Femur (tissue), 1 donor: ENCODE results near the gene CIDEC.
A peak's percentile ranks its signal among the peaks of the same experiment; 100 is the strongest.
"Not testable (repeated sequence)": the region's sequence is repeated elsewhere in the genome, so short reads cannot be mapped to it uniquely, and the experiment has no call there.

ENCODE experiments used
- DNase-seq: peaks from one replicate; pipeline ENCODE4 v3.0.0-alpha.2; 2017

CIDEC gene

GRCh38 chr3:9901967-9902366 lies 21.9 kb upstream of the CIDEC start:
- DNase-seq = no peak

- DNase-seq = not testable (repeated sequence)
These were observed 20.9 kb upstream of the CIDEC start for GRCh38 chr3:9900965-9901415.

GRCh38 chr3:9899289-9899791 lies 19.3 kb upstream of the CIDEC start:
- DNase-seq = no peak

GRCh38 chr3:9898467-9899241 lies 18.6 kb upstream of the CIDEC start:
- no peak for DNase-seq

GRCh38 chr3:9897408-9898372 lies 17.6 kb upstream of the CIDEC start:
- DNase-seq = no peak

- DNase-seq = not testable (repeated sequence)
These were observed 16.8 kb upstream of the CIDEC start for GRCh38 chr3:9896755-9897407.

- not testable (repeated sequence) for DNase-seq
These were observed 15.7 kb upstream of the CIDEC start for GRCh38 chr3:9895715-9896114.

GRCh38 chr3:9893739-9894138 lies 13.7 kb upstream of the CIDEC start:
- DNase-seq = no peak

- DNase-seq = no peak
These were observed 11.1 kb upstream of the CIDEC start for GRCh38 chr3:9891072-9891622.

GRCh38 chr3:9890249-9891071 lies 10.4 kb upstream of the CIDEC start, which contains the start of gene JAGN1:
TSS of gene JAGN1 (plus strand) at chr3:9890610. CDS start at chr3:9890723, 113 bp downstream.
- peak; percentile 95 for DNase-seq

GRCh38 chr3:9889405-9889804 lies 9.4 kb upstream of the CIDEC start:
- DNase-seq = no peak

- no peak for DNase-seq
These were observed 8.5 kb upstream of the CIDEC start for GRCh38 chr3:9888540-9888939.

GRCh38 chr3:9887480-9887879 lies 7.4 kb upstream of the CIDEC start:
- no peak for DNase-seq

- DNase-seq = no peak
These were observed 6.3 kb upstream of the CIDEC start for GRCh38 chr3:9886328-9886727.

- no peak for DNase-seq
These were observed 4.6 kb upstream of the CIDEC start for GRCh38 chr3:9884555-9885165.

- DNase-seq = no peak
These were observed 3.9 kb upstream of the CIDEC start for GRCh38 chr3:9883706-9884554.

GRCh38 chr3:9881441-9881840 lies 1.4 kb upstream of the CIDEC start:
- no peak for DNase-seq

- no peak for DNase-seq
These were observed 1.4 kb downstream of the CIDEC start for GRCh38 chr3:9878700-9879099.

GRCh38 chr3:9876991-9877390 lies 3.1 kb downstream of the CIDEC start:
- no peak for DNase-seq

GRCh38 chr3:9876255-9876654 lies 3.8 kb downstream of the CIDEC start:
- not testable (repeated sequence) for DNase-seq
